Erythroblast (primary cell): ENCODE results near the gene CCDC77.

Experiments
- GATA1 ChIP-seq: IDR thresholded peaks from 2 replicates; pipeline ENCODE4 v1.6.1; 2011; ENCODE audit warnings: low read depth, mild to moderate bottlenecking, control low read depth, low read length, moderate library complexity
- POLR2A ChIP-seq: IDR thresholded peaks from 2 replicates; pipeline ENCODE4 v1.6.1; 2011; ENCODE audit warnings: mild to moderate bottlenecking, low read length

DNA sequence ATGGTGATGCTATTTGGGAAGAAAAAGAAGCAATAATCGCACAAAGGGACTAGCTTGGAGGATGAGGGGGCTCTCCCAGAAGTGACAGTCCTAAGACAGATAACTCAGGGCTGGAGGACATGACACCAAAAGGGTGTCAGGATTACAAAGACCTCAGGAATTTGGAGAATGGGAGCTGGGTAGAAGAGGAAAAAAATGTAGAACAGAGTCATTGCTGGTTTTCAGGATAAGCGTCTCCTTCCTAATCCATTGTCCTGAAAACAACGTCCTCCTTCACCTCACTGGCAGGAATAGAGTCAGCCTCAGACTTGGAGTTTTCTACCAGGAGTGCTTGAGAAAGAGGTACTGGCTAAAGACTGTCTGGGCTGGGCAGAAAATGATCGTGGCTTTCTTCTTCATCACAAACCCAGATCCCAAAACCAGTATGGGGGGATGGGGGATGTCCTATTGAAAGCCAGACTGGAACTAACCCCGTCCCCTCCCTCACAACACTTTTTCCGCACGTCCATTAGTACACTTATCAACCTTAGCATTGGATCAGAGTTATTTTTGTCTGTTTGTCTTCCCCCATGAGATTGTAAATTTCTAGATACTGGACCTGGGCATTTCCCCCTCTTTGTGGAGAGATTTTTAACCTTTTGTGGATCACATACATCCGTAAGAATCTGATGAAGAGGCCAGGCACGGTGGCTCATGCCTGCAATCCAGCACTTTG, 72.6 kb downstream of the CCDC77 start:
- no peak for TF ChIP-seq POLR2A
- no peak for TF ChIP-seq GATA1
